Measurements from ENCODE around the gene MOB2. TPM values are rescaled to one million over a fixed set of nuclear protein-coding genes. Genes with fewer than 3 reads are reported as not detected.
"Not testable (repeated sequence)": the region's sequence is repeated elsewhere in the genome, so short reads cannot be mapped to it uniquely, and the experiment has no call there.

MOB2 gene
- total and polyA plus RNA-seq, 7 experiments from 2014 or later, result 37.6 to 59.8 (median 51.2) TPM

- Histone ChIP-seq H3K27me3 (ENCODE audit: control insufficient read depth in 2 of 2, insufficient read depth in 2 of 2, low read length in 2 of 2) (no peaks in the 10 kb centered on the region), H3K36me3 (ENCODE audit: control insufficient read depth in 2 of 3, insufficient read depth in 3 of 3, low read length in 3 of 3) (no peaks in the 10 kb centered on the region), H3K4me1 (ENCODE audit: control insufficient read depth in 2 of 2, insufficient read depth in 2 of 2, low read length in 2 of 2) (no peaks in the 10 kb centered on the region), H3K9me3 (ENCODE audit: control insufficient read depth in 2 of 3, low read length in 3 of 3) (no peaks in the 10 kb centered on the region), H3K27ac (ENCODE audit: low read depth, low read length) (no peak overlapping the region), H3K4me3 (ENCODE audit: low read length) (no peak overlapping the region)
- Mint-ChIP-seq H3K4me3 (no peak overlapping the region), H3K4me1 (no peaks in the 10 kb centered on the region), H3K27me3 (peaks cover 0 to 6% (median 0%) of the 10 kb centered on the region in 5 donors), H3K36me3 (no peaks in the 10 kb centered on the region), H3K9me3 (no peaks in the 10 kb centered on the region), H3K27ac (no peak overlapping the region)
- POLR2A ChIA-PET, result no interaction called here
- ATAC-seq (no peak), DNase-seq (no peak)
- intact Hi-C loops (cut with micrococcal nuclease), result no loop called here
- CTCF ChIA-PET, result no interaction called here
Measured at GRCh38 chr11:1439341-1439740, 47.2 kb downstream of the MOB2 start.

DNA sequence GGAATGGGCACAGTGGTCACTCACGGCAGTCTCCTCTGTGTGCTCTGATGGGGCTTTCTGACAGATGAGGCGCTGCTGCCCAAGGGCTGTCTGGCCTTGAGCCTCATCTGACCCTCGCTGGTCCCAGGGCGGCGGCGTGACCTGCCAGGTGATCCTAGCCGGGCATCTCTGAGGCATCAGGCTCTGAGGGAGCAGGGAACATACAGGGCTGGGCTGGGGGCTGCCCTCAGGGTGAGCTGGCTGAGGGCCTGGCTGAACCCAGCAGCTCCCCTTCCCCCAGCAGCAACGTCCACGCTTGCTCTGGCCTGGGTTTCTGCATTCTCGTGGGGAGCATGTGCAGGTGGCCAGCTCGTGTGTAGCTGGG is 47.6 kb downstream of the MOB2 start:
- ATAC-seq, result no peak
- POLR2A ChIA-PET, result no interaction called here

DNA sequence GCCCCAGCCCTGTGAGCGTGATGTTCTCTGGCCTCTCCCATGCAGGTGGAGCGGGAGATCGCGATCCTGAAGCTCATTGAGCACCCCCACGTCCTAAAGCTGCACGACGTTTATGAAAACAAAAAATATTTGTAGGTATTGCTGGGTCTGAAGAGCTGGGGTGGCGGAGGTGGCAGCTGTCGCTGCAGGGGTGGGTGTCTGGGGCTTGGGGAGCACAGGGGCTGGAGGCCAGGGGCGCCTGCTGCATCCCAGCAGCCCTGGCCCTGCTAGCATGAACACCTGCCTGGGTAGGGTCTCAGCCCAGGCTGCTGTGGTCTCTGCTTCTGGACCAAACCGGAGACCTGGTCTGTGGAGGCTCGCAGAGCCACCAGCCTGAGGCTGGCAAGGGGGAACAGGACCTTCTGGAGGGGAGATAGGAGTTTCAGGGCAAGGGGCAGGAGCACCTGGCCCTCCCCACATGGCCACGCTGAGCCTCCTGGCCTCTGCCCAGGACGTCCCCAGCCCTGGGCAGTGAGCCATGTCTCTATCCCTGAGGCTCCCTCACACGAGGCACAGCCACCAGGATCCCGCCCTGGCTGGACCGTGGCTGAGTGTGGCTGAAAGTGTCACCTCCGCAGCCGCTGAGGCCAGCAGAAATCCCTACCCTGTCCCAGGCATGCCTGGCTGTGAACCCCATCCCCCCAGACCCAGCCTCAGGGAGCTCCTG is 48.2 kb downstream of the MOB2 start:
- intact Hi-C loops (cut with micrococcal nuclease), result no loop called here
- Mint-ChIP-seq H3K27me3 (peaks cover 0 to 3% (median 0%) of the 10 kb centered on the region in 5 donors), H3K4me3 (no peak overlapping the region), H3K36me3 (no peaks in the 10 kb centered on the region), H3K4me1 (no peaks in the 10 kb centered on the region), H3K9me3 (no peaks in the 10 kb centered on the region), H3K27ac (no peak overlapping the region)
- ATAC-seq (no peak), DNase-seq (no peak)
- Histone ChIP-seq H3K27ac (ENCODE audit: low read depth, low read length) (no peak overlapping the region), H3K27me3 (ENCODE audit: control insufficient read depth in 2 of 2, insufficient read depth in 2 of 2, low read length in 2 of 2) (no peaks in the 10 kb centered on the region), H3K4me3 (ENCODE audit: low read length) (no peak overlapping the region), H3K4me1 (ENCODE audit: control insufficient read depth in 2 of 2, insufficient read depth in 2 of 2, low read length in 2 of 2) (no peaks in the 10 kb centered on the region), H3K36me3 (ENCODE audit: control insufficient read depth in 2 of 3, insufficient read depth in 3 of 3, low read length in 3 of 3) (no peaks in the 10 kb centered on the region), H3K9me3 (ENCODE audit: control insufficient read depth in 2 of 3, low read length in 3 of 3) (no peaks in the 10 kb centered on the region)
- ChIA-PET CTCF (no interaction called here), POLR2A (no interaction called here)

More for the DNA sequence above, 47.6 kb downstream of the MOB2 start:
- no peaks in the 10 kb centered on the region for H3K36me3 Mint-ChIP-seq
- no peak for DNase-seq
- intact Hi-C loops (cut with micrococcal nuclease), result no loop called here
- H3K9me3 Mint-ChIP-seq, result no peaks in the 10 kb centered on the region
- H3K36me3 ChIP-seq (ENCODE audit: control insufficient read depth in 2 of 3, insufficient read depth in 3 of 3, low read length in 3 of 3), result no peaks in the 10 kb centered on the region
- no peak overlapping the region for H3K4me3 Mint-ChIP-seq
- H3K27me3 Mint-ChIP-seq, result peaks cover 0 to 6% (median 0%) of the 10 kb centered on the region in 5 donors
- H3K4me1 ChIP-seq (ENCODE audit: control insufficient read depth in 2 of 2, insufficient read depth in 2 of 2, low read length in 2 of 2), result no peaks in the 10 kb centered on the region
- H3K4me3 ChIP-seq (ENCODE audit: low read length), result no peak overlapping the region
- H3K27me3 ChIP-seq (ENCODE audit: control insufficient read depth in 2 of 2, insufficient read depth in 2 of 2, low read length in 2 of 2), result no peaks in the 10 kb centered on the region
- H3K27ac Mint-ChIP-seq, result no peak overlapping the region
- no peaks in the 10 kb centered on the region for H3K9me3 ChIP-seq (ENCODE audit: control insufficient read depth in 2 of 3, low read length in 3 of 3)
- H3K27ac ChIP-seq (ENCODE audit: low read depth, low read length), result no peak overlapping the region
- CTCF ChIA-PET, result no interaction called here
- no peaks in the 10 kb centered on the region for H3K4me1 Mint-ChIP-seq

DNA sequence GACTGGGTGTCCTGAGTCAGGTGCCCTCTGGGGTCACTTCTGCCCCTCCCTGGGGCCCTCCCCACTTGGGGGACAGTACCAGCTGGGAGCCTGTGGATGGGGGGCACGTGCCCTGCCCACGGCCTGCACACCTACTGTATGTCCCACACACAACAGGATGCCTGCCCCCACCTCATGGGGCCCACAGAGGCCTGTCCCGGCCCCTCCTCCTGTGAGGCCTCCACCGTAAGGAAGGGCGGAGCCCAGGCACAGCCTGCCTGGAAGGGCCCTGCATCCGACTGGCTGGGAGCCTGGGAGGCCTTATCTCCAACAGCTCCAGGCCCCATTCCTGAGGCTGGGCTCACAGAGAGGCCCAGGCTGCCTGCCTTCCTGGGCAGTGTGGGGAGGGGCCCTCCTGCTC is 49.1 kb downstream of the MOB2 start:
- ATAC-seq, result no peak
- no peaks in the 10 kb centered on the region for H3K36me3 Mint-ChIP-seq
- CTCF ChIA-PET, result interaction anchor here (1.0 kb wide), 1 partner anchor 24 kb away, joined by 4 read pairs; no protein-coding TSS in a partner anchor

DNA sequence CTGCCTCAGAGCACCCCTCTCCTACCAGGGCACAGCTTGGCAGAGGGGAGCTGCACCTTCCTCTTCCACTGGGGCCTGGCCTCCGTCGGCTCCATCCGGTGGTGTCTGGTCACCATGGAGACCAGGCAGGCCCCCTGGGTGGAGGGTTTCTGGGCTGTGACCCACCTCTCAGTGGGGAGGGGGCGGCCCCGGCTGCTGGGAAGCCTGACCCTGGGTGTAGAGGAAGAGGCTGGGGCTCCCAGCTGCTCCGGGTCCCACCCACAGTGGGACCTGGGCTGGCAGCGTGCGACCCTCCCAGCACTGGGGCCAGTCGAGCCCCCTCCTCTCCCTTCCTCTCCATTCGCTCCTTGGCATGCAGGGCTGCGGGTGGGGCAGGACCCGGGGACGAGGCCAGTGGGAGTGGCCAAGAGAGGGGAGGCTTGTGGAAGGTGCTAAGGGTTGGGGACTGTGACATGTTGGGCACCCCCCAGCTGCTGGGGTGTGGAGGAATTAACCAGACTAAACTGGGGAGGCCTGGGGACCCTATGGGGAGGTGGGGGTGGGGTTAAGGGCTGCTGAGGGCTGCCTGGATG is 50.0 kb downstream of the MOB2 start:
- H3K27me3 ChIP-seq (ENCODE audit: control insufficient read depth in 2 of 2, insufficient read depth in 2 of 2, low read length in 2 of 2), result no peaks in the 10 kb centered on the region
- H3K27ac ChIP-seq (ENCODE audit: low read depth, low read length), result no peak overlapping the region
- no peaks in the 10 kb centered on the region for H3K4me1 Mint-ChIP-seq
- H3K4me3 ChIP-seq (ENCODE audit: low read length), result no peak overlapping the region
- no peaks in the 10 kb centered on the region for H3K9me3 ChIP-seq (ENCODE audit: control insufficient read depth in 2 of 3, low read length in 3 of 3)
- ChIA-PET CTCF (no interaction called here), POLR2A (no interaction called here)
- no peaks in the 10 kb centered on the region for H3K36me3 ChIP-seq (ENCODE audit: control insufficient read depth in 2 of 3, insufficient read depth in 3 of 3, low read length in 3 of 3)
- H3K9me3 Mint-ChIP-seq, result no peaks in the 10 kb centered on the region
- DNase-seq (no peak), ATAC-seq (peak; percentile 22)
- intact Hi-C loops (cut with micrococcal nuclease), result no loop called here
- H3K4me3 Mint-ChIP-seq, result no peak overlapping the region
- H3K27me3 Mint-ChIP-seq, result peaks cover 0 to 3% (median 0%) of the 10 kb centered on the region in 5 donors
- no peak overlapping the region for H3K27ac Mint-ChIP-seq
- H3K4me1 ChIP-seq (ENCODE audit: control insufficient read depth in 2 of 2, insufficient read depth in 2 of 2, low read length in 2 of 2), result no peaks in the 10 kb centered on the region
- no peaks in the 10 kb centered on the region for H3K36me3 Mint-ChIP-seq

More for the DNA sequence above, 49.1 kb downstream of the MOB2 start:
- Mint-ChIP-seq H3K4me3 (no peak overlapping the region), H3K9me3 (no peaks in the 10 kb centered on the region), H3K27ac (no peak overlapping the region), H3K4me1 (no peaks in the 10 kb centered on the region), H3K27me3 (peaks cover 0 to 3% (median 0%) of the 10 kb centered on the region in 5 donors)
- no peaks in the 10 kb centered on the region for H3K27me3 ChIP-seq (ENCODE audit: control insufficient read depth in 2 of 2, insufficient read depth in 2 of 2, low read length in 2 of 2)
- H3K9me3 ChIP-seq (ENCODE audit: control insufficient read depth in 2 of 3, low read length in 3 of 3), result no peaks in the 10 kb centered on the region
- no peaks in the 10 kb centered on the region for H3K36me3 ChIP-seq (ENCODE audit: control insufficient read depth in 2 of 3, insufficient read depth in 3 of 3, low read length in 3 of 3)
- H3K4me1 ChIP-seq (ENCODE audit: control insufficient read depth in 2 of 2, insufficient read depth in 2 of 2, low read length in 2 of 2), result no peaks in the 10 kb centered on the region
- intact Hi-C loops (cut with micrococcal nuclease), result no loop called here
- H3K4me3 ChIP-seq (ENCODE audit: low read length), result no peak overlapping the region
- no peak for DNase-seq
- POLR2A ChIA-PET, result no interaction called here
- H3K27ac ChIP-seq (ENCODE audit: low read depth, low read length), result no peak overlapping the region

GRCh38 chr11:1435820-1436467 is 50.6 kb downstream of the MOB2 start:
- Histone ChIP-seq H3K27me3 (ENCODE audit: control insufficient read depth in 2 of 2, insufficient read depth in 2 of 2, low read length in 2 of 2) (no peaks in the 10 kb centered on the region), H3K36me3 (ENCODE audit: control insufficient read depth in 2 of 3, insufficient read depth in 3 of 3, low read length in 3 of 3) (no peaks in the 10 kb centered on the region), H3K9me3 (ENCODE audit: control insufficient read depth in 2 of 3, low read length in 3 of 3) (no peaks in the 10 kb centered on the region), H3K4me3 (ENCODE audit: low read length) (no peak overlapping the region), H3K4me1 (ENCODE audit: control insufficient read depth in 2 of 2, insufficient read depth in 2 of 2, low read length in 2 of 2) (no peaks in the 10 kb centered on the region), H3K27ac (ENCODE audit: low read depth, low read length) (no peak overlapping the region)
- H3K27ac Mint-ChIP-seq, result no peak overlapping the region
- POLR2A ChIA-PET, result no interaction called here
- peak overlapping the region in 1 of 10 donors; percentile 56 for H3K4me3 Mint-ChIP-seq
- H3K9me3 Mint-ChIP-seq, result no peaks in the 10 kb centered on the region
- DNase-seq (no peak), ATAC-seq (peak; percentile 6)
- no peaks in the 10 kb centered on the region for H3K36me3 Mint-ChIP-seq
- peaks cover 0 to 3% (median 0%) of the 10 kb centered on the region in 5 donors for H3K27me3 Mint-ChIP-seq
- CTCF ChIA-PET, result no interaction called here
- H3K4me1 Mint-ChIP-seq, result no peaks in the 10 kb centered on the region
- intact Hi-C loops (cut with micrococcal nuclease), result no loop called here

DNA sequence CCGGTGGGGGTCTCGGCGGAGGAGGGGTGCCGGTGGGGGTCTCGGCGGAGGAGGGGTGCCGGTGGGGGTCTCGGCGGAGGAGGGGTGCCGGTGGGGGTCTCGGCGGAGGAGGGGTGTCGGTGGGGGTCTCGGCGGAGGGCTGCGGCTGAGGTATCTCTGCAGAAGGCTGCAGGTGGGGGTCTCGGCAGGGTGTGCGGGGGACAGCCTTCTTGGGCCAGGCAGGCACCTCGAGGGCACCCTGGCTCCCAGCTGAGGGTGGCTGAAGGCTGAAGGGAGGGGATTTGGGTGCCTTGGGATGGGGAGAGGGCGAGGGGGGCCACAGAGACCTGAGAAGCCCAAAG is 51.1 kb downstream of the MOB2 start:
- H3K4me3 Mint-ChIP-seq, result not testable (repeated sequence)

More for the DNA sequence above, 51.1 kb downstream of the MOB2 start:
- H3K27ac Mint-ChIP-seq; H3K4me3 ChIP-seq (ENCODE audit: low read length); POLR2A ChIA-PET; H3K36me3 Mint-ChIP-seq; intact Hi-C loops (cut with micrococcal nuclease); ATAC-seq; DNase-seq; H3K9me3 ChIP-seq (ENCODE audit: control insufficient read depth in 2 of 3, low read length in 3 of 3); H3K36me3 ChIP-seq (ENCODE audit: control insufficient read depth in 2 of 3, insufficient read depth in 3 of 3, low read length in 3 of 3); H3K27me3 Mint-ChIP-seq; CTCF ChIA-PET; H3K27ac ChIP-seq (ENCODE audit: low read depth, low read length); H3K4me1 Mint-ChIP-seq; H3K4me1 ChIP-seq (ENCODE audit: control insufficient read depth in 2 of 2, insufficient read depth in 2 of 2, low read length in 2 of 2); H3K27me3 ChIP-seq (ENCODE audit: control insufficient read depth in 2 of 2, insufficient read depth in 2 of 2, low read length in 2 of 2); H3K9me3 Mint-ChIP-seq: not testable (repeated sequence)
